ENCODE results near the gene REEP5. TPM values are rescaled to one million over a fixed set of nuclear protein-coding genes. Genes with fewer than 3 reads are reported as not detected.

The REEP5 gene
- total and polyA plus RNA-seq, 7 donors: 35.5 to 83.6 (median 76.7) TPM

GRCh38 chr5:112869948-112870347, 52.1 kb downstream of the REEP5 start:
- no peaks in the 10 kb centered on the region for H3K27me3 ChIP-seq (ENCODE audit: insufficient read depth in 3 of 3, low read length in 2 of 3)
- WGBS, 3 donors: 93 to 98% (median 95%) methylated on average over 3 of the region's 3 CpGs
- TF ChIP-seq, protein P1, sequence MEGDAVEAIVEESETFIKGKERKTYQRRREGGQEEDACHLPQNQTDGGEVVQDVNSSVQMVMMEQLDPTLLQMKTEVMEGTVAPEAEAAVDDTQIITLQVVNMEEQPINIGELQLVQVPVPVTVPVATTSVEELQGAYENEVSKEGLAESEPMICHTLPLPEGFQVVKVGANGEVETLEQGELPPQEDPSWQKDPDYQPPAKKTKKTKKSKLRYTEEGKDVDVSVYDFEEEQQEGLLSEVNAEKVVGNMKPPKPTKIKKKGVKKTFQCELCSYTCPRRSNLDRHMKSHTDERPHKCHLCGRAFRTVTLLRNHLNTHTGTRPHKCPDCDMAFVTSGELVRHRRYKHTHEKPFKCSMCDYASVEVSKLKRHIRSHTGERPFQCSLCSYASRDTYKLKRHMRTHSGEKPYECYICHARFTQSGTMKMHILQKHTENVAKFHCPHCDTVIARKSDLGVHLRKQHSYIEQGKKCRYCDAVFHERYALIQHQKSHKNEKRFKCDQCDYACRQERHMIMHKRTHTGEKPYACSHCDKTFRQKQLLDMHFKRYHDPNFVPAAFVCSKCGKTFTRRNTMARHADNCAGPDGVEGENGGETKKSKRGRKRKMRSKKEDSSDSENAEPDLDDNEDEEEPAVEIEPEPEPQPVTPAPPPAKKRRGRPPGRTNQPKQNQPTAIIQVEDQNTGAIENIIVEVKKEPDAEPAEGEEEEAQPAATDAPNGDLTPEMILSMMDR (IDR thresholded peaks at IDR 0.05): no peak
- ATAC-seq (no peak), DNase-seq (no peak)
- peaks cover 0 to 81% of the 10 kb centered on the region in 2 donors for H3K36me3 ChIP-seq (ENCODE audit: insufficient read depth in 1 of 2, low read depth in 1 of 2)
- H3K4me1 ChIP-seq: no peaks in the 10 kb centered on the region
- intact Hi-C loops (cut with DNase I): no loop called here
- H3K9me3 ChIP-seq: no peaks in the 10 kb centered on the region
- H3K27ac ChIP-seq: no peak overlapping the region
- H3K4me3 ChIP-seq: no peak overlapping the region

DNA sequence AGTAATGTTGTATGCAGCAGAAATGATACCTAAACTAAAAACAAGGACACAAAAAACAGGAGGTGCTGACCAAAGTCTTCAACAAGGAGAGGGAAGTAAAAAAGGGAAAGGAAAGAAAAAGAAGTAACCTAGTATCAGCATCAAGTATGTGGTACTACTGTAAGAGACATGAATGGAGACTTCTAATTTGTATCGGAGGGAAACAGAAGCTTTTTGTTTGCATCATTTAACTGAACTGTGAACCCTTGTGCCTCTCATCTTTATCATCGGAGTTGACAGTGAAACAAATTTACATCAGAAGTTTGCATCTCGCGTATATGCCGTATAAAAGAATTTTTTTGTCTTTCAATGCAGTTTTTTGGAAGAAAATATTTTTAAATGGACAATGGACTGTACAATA, 54.6 kb downstream of the REEP5 start:
- TF ChIP-seq, protein P1 (IDR thresholded peaks at IDR 0.05): no peak
- Histone ChIP-seq H3K27me3 (ENCODE audit: insufficient read depth in 3 of 3, low read length in 2 of 3) (no peaks in the 10 kb centered on the region), H3K9me3 (no peaks in the 10 kb centered on the region), H3K27ac (no peak overlapping the region), H3K4me3 (no peak overlapping the region), H3K36me3 (ENCODE audit: insufficient read depth in 1 of 2, low read depth in 1 of 2) (peaks cover 3 to 93% of the 10 kb centered on the region in 2 donors), H3K4me1 (peaks cover 16% of the 10 kb centered on the region)
- ATAC-seq (no peak), DNase-seq (no peak)
- intact Hi-C loops (cut with DNase I): no loop called here
- 91 to 96% (median 92%) methylated on average over 5 of the region's 5 CpGs for whole genome bisulfite sequencing, 3 donors

GRCh38 chr5:112866739-112867138, 55.3 kb downstream of the REEP5 start:
- H3K9me3 ChIP-seq: no peaks in the 10 kb centered on the region
- no peaks in the 10 kb centered on the region for H3K27me3 ChIP-seq (ENCODE audit: insufficient read depth in 3 of 3, low read length in 2 of 3)
- TF ChIP-seq, protein P1 (IDR thresholded peaks at IDR 0.05): no peak
- intact Hi-C loops (cut with DNase I): no loop called here
- H3K36me3 ChIP-seq (ENCODE audit: insufficient read depth in 1 of 2, low read depth in 1 of 2): peaks cover 3 to 93% of the 10 kb centered on the region in 2 donors
- ATAC-seq (no peak), DNase-seq (no peak)
- no peak overlapping the region for H3K27ac ChIP-seq
- H3K4me1 ChIP-seq: peaks cover 22% of the 10 kb centered on the region
- 82 to 93% (median 87%) methylated on average over 2 of the region's 2 CpGs for WGBS, 3 donors
- no peak overlapping the region for H3K4me3 ChIP-seq

DNA sequence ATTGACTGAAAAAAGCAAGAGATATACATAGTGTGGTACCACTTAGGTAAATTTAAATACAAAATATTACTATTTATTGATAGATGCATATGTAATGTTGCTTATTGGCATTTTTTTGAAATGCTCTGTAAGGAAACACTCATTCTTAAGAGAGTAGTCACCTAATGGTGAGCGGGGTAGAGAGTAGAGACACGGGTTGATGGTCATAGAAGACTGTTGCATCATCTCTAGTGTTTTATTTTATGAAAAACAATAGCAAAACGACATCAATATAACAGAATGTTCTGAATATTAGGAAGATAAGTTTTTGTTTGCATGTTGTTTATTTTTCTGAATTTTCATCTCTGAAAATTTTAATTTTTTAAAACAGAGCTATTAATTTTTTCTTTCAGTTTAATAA, 56.9 kb downstream of the REEP5 start:
- intact Hi-C loops (cut with DNase I): no loop called here
- DNase-seq: no peak
- Histone ChIP-seq H3K4me1 (peaks cover 23% of the 10 kb centered on the region), H3K36me3 (ENCODE audit: insufficient read depth in 1 of 2, low read depth in 1 of 2) (peaks cover 3 to 78% of the 10 kb centered on the region in 2 donors), H3K27me3 (ENCODE audit: insufficient read depth in 3 of 3, low read length in 2 of 3) (no peaks in the 10 kb centered on the region), H3K4me3 (no peak overlapping the region), H3K9me3 (no peaks in the 10 kb centered on the region), H3K27ac (no peak overlapping the region)
- TF ChIP-seq, protein P1 (IDR thresholded peaks at IDR 0.05): no peak
- 88 to 90% (median 88%) methylated on average over 3 of the region's 3 CpGs for WGBS, 3 donors
- no peak for ATAC-seq

DNA sequence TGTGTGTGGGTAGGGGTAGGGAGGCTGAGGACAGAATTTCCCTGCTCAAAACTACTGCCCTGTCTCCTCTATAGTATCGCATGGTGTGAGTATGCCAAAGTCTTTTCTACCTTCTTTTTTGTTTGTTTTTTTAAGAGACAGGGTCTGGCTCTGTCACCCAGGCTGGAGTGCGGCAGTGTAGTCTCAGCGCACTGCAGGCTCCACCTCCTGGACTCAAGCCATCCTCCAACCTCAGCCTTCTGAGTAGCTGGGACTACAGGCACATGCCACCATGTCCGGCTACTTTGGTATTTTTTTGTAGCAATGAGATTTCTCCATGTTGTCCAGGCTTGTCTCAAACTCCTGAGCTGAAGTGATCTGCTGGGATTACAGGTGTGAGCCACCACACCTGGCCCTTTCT, 58.5 kb downstream of the REEP5 start:
- ATAC-seq (no peak), DNase-seq (no peak)
- Histone ChIP-seq H3K4me3 (no peak overlapping the region), H3K9me3 (no peaks in the 10 kb centered on the region), H3K27ac (no peak overlapping the region), H3K36me3 (ENCODE audit: insufficient read depth in 1 of 2, low read depth in 1 of 2) (peaks cover 3 to 62% of the 10 kb centered on the region in 2 donors), H3K27me3 (ENCODE audit: insufficient read depth in 3 of 3, low read length in 2 of 3) (no peaks in the 10 kb centered on the region), H3K4me1 (peaks cover 23% of the 10 kb centered on the region)
- 58 to 78% (median 70%) methylated on average over 4 of the region's 4 CpGs for WGBS, 3 donors
- TF ChIP-seq, protein P1 (IDR thresholded peaks at IDR 0.05): no peak
- intact Hi-C loops (cut with DNase I): loop anchor here (5.0 kb wide), 3 partner anchors 54 to 114 kb away; partner anchors contain the start of genes DCP2 (in 1 of the 2) and REEP5 (in 1 of the 2)

Data from psoas muscle (tissue), 8 donors.